AG08395 (cell line): Measurements from ENCODE around the gene MRM2.

Experiments
- DNase-seq: peaks from one replicate; pipeline ENCODE4 v3.0.0; 2012; ENCODE audit warnings: mixed read lengths, low spot score

The MRM2 gene

DNA sequence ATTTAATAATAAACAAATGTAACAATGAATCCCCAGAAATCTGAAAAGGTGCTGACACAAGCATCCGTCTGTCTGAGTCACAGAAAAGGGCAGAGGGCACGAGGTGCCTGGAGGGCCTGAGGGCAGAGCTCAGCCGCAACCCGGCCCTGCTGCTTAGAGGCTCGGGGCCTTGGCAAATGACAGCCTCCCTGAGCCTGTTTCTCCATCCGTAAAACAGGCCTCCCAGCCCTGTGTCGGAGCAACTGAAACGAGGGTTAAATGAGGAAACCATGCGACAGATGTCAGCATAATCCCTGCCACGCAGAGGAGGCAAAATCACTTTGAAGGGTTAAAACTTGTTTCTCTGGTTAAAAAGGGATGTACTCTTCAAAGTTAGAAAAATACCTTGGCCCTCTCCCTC lies 24.9 kb upstream of the MRM2 start:
- peak; percentile 60 for DNase-seq

DNA sequence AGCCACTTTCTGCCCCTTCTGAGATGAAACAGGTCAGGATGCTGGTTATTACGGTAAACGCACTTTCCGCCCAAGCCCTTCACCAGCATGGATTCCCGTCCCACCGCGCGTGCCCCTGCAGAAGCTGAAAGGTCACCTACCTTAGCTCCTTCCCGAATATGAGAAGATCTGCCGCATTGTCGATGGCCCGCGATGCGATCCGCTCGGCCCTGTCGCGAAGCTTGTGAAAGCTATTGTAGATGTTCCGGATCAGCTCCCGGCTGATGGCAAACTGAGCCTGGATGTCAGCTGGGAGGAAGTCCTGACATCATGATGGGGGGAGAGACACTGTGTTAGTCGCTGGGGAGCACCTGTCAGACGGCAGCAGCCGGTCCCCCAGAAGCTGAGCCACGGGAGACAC lies 22.2 kb upstream of the MRM2 start:
- no peak for DNase-seq

DNA sequence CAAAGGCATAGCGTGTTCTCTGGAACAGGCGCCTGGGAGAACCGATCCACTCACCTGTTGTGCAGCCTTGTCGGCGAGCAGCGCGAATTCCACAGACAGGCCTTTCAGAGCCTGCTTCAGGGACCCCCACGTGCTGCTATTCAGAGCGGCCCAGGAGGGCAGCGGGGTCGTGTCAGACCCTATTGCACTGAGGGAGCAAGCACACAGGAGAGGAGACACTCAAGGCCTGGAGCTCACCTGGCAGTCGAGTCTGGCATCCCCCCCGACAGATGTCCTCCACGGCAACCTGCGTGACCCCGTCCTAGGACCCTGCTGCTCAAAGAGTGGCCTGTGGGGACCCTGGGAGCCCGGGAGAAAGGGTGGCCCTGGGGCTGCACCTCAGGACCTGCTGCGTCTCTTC lies 21.2 kb upstream of the MRM2 start:
- no peak for DNase-seq

DNA sequence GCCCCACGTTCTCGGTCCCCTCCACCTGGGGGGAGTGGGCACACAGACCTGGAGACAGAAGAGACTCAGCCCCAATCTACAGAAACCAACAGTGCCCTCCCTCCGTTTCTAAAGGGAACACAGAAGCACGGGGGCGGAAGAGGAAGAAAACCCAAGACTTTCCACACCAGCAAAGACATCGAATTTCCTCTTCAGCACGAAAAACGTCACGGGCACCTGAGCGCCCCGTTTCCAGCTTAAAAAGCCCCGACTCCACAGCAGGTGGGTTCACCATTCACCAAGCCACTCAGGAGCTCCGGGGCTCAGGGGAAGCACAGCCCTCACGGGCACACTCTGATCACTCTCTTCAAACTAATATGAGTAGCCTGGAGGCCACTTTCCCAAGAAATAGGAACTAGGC lies 19.6 kb upstream of the MRM2 start:
- DNase-seq: no peak

DNA sequence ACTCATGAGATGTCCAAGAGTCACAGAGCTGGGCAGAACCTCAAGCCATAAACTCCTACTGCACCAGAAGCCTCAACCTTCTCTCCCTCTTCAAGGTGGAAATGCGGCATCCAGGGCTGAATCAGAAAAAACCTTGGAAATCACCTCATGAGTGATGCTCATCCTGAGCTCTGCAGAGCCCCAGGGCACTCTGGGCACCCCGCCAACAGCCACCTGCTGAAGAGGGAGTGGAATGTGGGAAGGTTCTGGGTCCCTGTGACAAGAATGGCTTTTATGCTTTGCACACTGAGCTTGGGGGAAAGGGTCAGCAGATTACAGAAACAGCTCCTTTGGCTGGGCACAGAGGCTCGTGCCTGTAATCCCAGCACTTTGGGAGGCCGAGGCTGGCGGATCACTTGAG lies 18.8 kb upstream of the MRM2 start:
- no peak for DNase-seq

DNA sequence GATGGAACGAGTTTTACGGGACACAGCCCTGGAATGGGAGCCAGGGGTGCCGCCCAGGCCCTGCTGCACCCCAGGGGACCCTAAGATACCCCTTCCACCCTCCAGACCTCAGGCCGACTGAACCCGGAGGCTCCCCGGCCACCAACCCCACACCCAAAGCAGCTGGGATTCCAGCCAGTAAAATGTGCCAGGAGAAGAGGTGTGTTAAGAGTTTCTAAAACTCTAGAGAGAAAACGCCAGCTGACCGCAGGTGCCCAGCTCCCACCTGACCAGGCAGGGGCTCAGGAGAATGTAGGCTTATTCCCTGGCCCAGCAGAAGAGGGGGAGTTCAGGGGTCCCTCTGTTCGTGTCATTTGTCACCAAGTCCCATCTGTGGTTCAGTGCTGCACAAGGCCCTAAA lies 17.5 kb upstream of the MRM2 start:
- no peak for DNase-seq

DNA sequence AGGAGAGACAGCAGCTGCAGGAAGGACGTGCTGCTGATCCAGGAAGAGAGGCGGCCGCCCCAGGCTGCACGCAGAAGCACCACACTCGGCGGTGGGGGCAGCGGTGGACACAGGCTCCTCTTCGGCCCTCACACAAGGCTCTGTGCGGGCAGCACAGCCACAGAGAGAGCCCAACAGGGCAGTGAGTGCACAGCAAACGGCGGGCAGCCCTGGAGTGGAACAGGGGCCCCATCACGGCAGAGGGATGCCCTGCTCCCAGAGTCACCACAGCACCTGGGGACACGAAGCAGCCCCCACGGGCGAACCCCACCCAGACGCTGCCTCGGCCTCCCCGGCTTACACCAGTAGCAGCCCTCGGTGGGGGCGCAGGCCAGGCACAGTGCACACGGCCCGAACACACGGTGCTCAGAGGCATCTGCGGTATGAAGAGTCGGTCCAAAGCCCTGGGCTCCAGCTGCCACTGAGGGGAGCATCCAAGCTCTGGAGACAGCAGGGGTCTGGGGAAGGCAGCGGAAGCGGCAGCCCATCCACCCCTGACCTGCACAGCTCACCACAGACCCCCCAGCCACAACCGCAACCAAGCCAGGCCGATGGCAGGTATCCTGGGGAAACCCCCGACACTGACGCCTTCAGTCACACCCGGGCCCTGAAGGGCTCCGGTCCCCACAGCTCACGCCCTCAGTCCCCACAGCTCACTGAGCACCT lies 16.8 kb upstream of the MRM2 start:
- no peak for DNase-seq

DNA sequence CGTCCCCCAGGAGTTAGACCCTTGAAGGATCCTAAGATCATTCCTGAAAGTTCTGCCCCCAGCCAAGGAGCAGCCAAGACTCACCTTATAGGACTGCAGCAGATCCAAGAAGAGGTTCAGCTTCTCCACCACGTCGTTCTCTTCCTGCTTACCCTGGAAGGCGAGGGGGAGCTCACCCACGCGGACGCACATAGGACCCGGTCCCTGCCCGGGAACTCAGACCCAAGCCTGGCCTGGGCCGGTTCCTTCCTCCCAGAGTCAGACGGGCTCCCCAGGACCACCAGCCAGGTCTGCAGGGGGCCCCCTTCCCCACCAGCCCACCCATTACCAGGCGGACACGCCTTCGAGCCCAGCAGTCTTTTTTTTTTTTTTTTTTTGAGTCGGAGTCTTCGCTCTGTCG lies 15.6 kb upstream of the MRM2 start:
- no peak for DNase-seq

DNA sequence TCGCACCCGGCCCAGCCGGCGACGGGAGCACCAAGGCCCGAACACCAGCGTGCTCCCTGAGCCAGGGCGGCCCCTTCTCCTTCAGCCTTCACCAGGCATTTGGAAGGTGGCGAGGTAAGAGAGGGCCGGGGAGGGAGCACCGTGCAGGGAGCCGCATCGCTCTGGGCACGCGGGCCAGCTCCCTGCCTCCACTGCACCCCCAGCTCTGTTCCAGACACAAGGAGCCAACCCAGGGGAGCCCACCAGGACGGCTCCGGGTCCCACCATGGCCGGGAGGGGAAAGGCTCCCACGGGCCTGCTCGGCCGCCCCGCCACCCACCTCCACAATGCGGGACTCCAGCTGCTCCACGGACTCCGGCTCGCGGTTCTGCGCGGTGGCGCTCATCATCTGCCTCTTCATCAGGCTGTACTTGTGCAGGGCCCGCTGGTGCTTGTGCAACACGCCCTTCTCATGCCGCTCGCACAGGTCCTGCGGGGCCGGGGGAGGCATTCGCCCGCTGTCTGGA lies 15.1 kb upstream of the MRM2 start:
- no peak for DNase-seq

DNA sequence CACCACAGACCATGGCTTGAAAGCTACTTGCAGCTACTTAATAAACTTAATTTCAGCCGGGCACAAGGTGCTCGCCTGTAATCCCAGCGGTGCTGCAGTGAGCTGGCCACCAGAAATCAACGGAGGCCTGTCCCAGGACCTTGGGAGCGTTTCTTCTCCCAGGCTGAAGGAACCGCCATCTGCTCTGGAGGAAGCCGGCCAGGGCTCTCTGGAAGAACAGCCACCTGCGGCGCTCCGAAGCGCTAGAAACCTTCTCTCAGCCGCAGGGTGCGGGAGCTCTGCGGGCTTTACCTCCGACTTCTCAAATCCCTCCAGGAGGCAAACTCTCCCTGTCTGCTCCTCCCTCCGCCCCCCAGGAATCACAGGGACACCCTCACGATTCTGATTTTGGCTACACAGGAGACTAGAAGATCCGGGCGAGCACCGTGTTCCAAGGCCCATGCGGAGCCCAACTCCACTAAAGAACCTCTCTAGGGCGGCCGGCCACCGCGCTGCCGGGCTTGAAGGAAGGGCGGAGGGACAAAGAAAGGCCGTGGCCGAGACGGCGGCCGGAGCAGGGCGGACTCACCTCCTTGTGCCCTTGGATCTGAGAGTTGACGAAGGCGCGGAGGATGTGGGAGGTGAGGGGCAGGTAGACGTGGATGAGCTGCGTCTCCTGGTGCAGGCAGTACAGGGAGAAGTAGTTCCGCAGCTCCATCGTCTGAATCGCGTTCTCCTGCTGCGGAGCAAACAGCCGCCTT lies 14.5 kb upstream of the MRM2 start:
- no peak for DNase-seq

DNA sequence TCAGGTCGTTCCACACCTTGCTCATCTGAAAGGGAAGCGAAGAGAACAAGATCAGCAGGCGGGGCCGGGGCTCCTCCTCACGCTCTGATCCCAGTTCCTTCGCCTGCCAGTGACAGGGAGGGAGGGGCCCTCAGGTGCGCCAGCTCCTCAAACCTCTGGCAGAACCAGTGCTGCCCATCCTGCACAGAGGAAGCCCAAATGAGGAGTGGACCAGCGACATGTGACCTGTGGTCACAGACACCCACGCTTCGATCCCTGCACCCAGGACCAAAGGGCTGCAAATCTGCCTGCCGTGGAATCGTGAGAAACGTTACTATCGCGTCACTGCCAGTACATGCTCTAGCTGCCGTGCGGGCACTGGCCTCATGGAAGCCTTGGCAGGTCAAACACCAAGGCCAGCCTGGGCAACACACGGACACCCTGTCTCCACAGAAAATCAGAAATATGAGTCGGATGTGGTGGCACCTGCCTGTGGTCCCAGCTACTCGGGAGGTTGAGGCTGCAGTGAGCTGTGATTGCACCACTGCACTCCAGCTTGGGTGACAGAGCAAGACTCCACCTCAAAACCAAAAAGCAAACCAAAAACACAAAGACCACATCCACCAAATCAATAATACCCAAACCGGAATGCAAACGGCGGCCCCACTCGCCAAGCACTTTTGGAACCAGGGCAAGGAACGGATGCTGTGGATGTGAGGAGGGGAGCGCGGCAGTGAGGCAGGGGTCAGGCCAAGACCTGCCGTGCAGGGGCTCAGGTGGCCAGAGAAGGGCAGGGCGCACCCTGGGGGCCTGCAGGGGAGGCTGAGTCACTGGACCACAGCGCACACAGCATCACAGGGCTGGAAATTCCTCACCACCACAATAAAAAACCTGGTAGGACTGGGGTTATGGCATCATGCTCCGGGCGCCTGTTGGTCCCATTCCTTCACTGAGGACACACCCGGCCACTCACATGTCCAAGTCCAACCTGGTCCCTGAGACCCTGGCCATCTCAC lies 13.4 kb upstream of the MRM2 start:
- no peak for DNase-seq

DNA sequence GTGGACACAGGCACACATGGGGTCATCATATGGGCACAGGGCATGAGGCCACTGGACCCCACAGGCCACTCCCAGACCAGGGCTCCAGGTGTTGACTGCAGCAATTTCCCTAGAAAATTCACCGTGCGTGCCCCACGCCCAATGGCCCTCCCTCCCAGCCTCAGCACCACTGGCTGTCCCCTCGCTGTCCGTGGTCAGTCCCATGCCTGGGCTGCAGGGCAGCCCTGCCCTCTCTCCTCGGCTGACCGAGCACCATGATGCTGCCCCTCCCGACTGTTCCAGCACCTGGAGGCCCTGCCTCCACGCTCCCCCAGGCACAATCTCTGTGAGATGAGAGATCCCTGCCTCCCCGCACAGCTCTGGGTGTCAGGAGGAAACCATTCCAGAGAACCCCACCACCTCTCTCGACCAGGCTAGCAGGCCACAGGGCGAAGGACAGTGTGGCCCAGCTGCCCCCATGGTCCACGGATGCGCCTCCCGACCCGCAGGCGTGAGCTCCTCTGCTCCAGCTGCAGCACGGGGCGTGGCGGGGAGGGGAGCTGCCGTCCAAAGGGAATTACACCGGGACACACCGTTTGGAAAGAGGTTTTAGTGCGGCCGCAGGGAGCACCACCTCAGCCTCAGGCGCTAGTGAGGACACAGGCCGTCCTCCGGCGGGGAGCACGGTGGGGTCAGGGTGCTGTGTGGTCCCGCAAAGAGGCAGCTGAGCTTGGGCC lies 12.6 kb upstream of the MRM2 start:
- DNase-seq: no peak

DNA sequence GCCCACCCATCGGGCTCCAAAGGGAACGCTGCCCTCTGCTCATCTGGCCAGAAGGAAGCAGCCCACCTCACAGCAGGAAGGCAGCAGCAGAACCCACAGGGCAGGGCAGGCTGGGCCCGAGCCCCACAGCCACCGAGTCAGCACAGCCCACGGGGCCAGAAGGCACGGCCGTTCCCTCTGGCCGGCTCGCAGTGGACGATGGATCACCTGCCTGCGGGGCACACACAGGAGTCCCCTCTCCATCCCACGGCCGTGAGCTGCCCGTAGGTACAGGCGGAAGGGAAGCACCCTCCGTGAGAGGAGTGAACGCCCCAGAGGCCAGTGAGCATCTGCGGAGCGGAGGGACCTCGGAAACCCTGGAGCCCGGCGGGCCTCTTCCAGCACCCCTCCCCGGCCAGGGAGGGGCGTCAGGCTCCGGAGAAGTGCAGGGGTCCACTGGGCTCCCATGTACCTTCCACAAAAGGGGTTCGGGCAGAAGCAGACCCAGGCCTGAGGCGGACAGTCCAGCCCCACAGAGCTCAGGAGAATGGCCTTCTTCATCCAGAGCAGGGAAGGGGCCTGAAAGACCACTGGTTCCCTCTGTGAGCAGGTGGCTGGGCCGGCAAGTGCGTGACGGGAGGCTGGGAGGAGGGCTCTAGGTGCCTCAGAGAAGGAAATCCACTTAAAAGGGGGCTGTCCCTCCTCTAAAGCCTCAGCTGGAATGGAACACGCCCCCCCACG lies 11.7 kb upstream of the MRM2 start:
- no peak for DNase-seq

DNA sequence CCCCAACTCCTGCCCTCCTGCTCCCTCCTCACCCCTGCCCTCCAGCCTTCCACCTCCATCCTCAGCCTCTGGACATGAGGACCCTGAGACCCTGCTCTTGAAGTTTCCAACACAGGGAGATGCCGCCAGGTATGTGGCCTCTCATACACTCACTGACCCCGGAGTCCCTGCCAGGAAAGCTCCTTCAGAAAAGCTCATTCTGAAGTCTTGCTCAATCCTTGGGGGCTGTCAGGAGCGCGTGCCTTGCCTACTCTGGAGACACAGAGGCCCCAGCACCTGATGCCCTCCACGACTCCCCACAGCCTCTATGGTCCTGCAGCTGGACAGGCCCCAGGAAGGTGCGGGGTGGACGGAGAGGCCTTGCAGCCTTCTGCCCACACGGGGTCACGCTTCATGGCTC lies 11.0 kb upstream of the MRM2 start:
- DNase-seq: no peak

DNA sequence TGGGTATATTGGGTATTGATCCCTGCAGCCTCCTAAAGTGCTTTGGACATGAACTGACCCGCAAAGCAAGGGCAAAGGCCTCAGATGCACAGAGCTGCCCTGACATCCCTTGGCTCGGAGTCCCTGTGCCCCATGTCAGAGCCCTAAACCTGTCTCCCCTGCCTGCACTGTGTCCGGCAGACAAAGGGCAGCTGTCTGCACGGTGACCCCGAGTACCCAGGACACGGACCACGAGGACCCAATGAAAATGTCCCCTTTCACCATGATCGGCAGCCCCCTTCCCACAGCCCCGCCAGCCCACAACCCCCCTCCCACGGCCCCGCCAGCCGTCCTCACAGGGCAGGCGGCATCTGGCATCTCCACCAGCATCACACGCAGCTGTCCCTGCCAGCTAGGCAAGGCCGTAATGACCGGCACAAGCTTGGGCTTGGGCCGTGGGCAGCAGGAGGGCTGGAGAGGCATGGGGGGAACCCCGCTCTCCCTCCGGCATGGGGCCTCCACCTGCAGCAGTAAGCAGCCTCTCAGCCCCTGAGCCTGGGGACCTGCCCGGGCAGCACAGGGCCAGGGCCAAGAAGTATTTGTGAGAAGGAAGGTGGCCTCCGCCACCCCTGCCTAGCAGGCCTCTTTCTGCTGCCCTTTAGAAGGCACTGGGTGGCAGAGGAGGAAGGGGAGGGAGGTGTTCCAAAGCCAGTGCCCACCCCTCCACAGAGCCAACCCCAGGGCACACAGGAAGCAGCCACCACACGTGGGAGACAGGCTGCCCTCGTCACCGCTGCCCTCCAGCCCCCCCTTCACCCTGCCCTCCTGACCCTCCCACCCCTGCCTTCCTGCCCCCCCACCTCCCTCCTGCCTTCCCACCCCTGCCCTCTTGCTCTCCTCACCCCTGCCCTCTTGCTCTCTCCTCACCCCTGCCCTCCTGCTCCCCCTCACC lies 10.1 kb upstream of the MRM2 start:
- DNase-seq: no peak

DNA sequence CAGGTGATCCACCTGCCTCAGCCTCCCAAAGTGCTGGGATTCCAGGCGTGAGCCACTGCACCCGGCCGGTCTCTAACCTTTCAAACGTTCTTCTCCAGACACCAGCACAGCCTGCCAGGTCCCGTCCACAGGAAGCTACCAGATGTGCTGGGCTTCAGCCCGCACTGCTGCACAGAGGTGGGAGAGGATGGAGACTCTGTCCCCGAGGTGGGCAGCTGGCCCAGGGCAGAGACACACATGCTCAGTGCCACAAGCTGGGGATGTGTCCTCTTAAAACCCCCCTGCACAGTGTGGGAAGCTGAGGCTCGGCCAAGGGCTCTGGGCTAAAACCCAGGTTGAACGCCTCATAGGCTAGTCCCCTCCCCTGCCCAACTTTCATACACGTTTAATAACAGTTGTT lies 9.4 kb upstream of the MRM2 start:
- no peak for DNase-seq

DNA sequence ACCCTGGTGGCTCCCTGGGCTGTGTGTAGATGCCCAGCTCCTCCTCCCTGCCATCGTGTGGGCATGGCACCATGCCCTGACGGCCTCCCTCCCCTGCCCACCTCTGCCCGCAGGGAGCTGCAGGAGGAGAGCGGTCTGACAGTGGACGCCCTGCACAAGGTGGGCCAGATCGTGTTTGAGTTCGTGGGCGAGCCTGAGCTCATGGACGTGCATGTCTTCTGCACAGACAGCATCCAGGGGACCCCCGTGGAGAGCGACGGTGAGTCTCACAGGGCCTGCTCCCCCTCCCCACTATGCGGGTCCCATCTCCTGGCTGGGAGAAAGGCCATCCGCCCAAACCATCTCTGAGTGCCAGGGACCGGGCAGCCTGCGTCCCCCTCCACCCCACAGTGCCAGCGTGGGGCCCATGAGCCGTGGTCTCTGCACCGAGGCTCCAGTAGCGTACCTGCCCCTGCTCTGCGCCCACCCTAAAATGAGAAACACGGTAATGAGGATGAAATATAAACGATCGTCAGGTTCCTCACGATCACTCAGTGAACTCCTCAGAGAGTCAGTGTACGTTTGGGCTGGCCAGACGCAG lies 7.8 kb upstream of the MRM2 start:
- no peak for DNase-seq

DNA sequence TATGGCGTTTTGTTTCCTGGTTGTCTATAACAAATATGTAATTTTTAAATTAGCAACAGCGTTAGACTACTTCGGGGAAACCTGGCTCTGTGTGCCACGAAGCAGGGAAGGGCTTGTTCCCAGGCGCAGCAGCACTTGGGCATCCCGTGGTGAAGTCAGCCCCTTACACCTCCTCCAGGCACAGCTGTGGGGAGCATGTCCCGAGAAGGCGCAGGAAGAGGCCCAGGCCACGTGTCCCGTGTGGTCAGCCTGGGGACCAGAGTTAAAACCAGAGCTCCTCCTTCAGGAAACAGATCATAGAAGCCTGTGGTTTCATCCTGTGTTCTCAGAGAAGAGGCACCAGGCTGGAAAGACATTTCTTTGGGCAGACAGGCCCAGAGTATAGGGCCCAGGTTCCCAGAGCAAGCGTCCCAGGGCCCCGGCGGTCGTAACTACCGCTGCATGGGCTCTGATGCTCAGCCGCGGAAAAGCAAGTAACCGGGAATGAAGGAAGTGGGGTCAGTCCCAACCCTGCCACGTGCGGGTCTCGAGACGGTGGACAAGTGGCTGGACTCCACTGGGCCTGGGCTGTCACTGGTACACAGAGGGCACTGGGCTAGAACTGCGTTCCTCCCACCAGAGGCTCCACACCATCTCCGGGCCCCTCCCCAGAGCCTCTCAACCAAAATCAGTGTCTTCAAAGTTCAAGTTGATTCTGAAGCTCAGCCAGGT lies 7.1 kb upstream of the MRM2 start:
- DNase-seq: peak; percentile 98
